GM23338 (cell line): ENCODE results near the gene NELFB. TPM values are rescaled to one million over a fixed set of nuclear protein-coding genes. Genes with fewer than 3 reads are reported as not detected.

Source experiments
- ATAC-seq: fragments of 200-7000 bp; cut with Tn5 transposase; 3 replicates; pipeline ENCODE4 v1.9.1; 2020
- DNase-seq: peaks from one replicate; pipeline ENCODE4 v3.0.0-alpha.2; 2015; ENCODE audit warnings: low spot score
- H2AFZ ChIP-seq: fragments of 200-600 bp; sonication (generic); 2 replicates; pipeline ENCODE4 v1.8.0; 2016; ENCODE audit warnings: antibody characterized with exemption, mild to moderate bottlenecking, moderate library complexity
- H3F3A ChIP-seq: fragments of 200-600 bp; sonication (generic); replicated peaks from 2 replicates; pipeline ENCODE4 v1.8.0; 2017; ENCODE audit warnings: antibody characterized with exemption, mixed run types, low read depth
- H3K27ac ChIP-seq: fragments of 200-600 bp; sonication (generic); 2 replicates; pipeline ENCODE4 v1.6.1; 2016; ENCODE audit warnings: low read depth
- H3K27me3 ChIP-seq: fragments of 200-600 bp; sonication (generic); 2 replicates; pipeline ENCODE4 v1.8.0; 2016; ENCODE audit warnings: mild to moderate bottlenecking, mixed run types, moderate library complexity; ENCODE audit not compliant: insufficient read depth
- H3K36me3 ChIP-seq: fragments of 200-600 bp; sonication (generic); 2 replicates; pipeline ENCODE4 v1.8.0; 2016; ENCODE audit warnings: mild to moderate bottlenecking; ENCODE audit not compliant: insufficient read depth
- H3K4me1 ChIP-seq: fragments of 200-600 bp; sonication (generic); 2 replicates; pipeline ENCODE4 v1.8.0; 2016; ENCODE audit warnings: mild to moderate bottlenecking, moderate library complexity; ENCODE audit not compliant: insufficient read depth
- H3K4me2 ChIP-seq: fragments of 200-600 bp; sonication (generic); 2 replicates; pipeline ENCODE4 v1.7.1; 2017; ENCODE audit warnings: mixed run types
- H3K4me3 ChIP-seq: fragments of 200-600 bp; sonication (generic); 2 replicates; pipeline ENCODE4 v1.6.1; 2016; ENCODE audit warnings: mixed run types
- H3K79me2 ChIP-seq: fragments of 200-600 bp; sonication (generic); replicated peaks from 2 replicates; pipeline ENCODE4 v1.8.0; 2017; ENCODE audit warnings: mild to moderate bottlenecking; ENCODE audit not compliant: insufficient read depth
- H3K9me2 ChIP-seq: fragments of 200-600 bp; sonication (generic); 2 replicates; pipeline ENCODE4 v1.8.0; 2017; ENCODE audit not compliant: insufficient read depth
- H4K20me1 ChIP-seq: fragments of 200-600 bp; sonication (generic); replicated peaks from 2 replicates; pipeline ENCODE4 v1.8.0; 2017; ENCODE audit warnings: mild to moderate bottlenecking; ENCODE audit not compliant: insufficient read depth
- H3K27ac Mint-ChIP-seq: 2 replicates; pipeline ENCODE4 v1.8.0; 2020; ENCODE audit warnings: inconsistent platforms, mild to moderate bottlenecking, moderate library complexity, mixed read lengths
- H3K27me3 Mint-ChIP-seq: 3 replicates; pipeline ENCODE4 v1.8.0; 2022; ENCODE audit warnings: low read depth, mild to moderate bottlenecking, moderate library complexity, mixed read lengths, inconsistent platforms; ENCODE audit not compliant: insufficient read depth, poor library complexity
- H3K36me3 Mint-ChIP-seq: 3 replicates; pipeline ENCODE4 v1.8.0; 2021; ENCODE audit warnings: low read depth, mild to moderate bottlenecking, inconsistent platforms, moderate library complexity, mixed read lengths
- H3K4me1 Mint-ChIP-seq: 3 replicates; pipeline ENCODE4 v1.8.0; 2020; ENCODE audit warnings: mild to moderate bottlenecking, inconsistent platforms, mixed read lengths
- H3K4me3 Mint-ChIP-seq: 3 replicates; pipeline ENCODE4 v1.8.0; 2021; ENCODE audit warnings: moderate library complexity, mild to moderate bottlenecking, inconsistent platforms, mixed read lengths
- H3K9me3 Mint-ChIP-seq: 3 replicates; pipeline ENCODE4 v1.8.0; 2020; ENCODE audit warnings: moderate library complexity, mild to moderate bottlenecking, inconsistent platforms, mixed read lengths
- CREB1 ChIP-seq: fragments of 250-450 bp; sonication (Bioruptor Pico); IDR thresholded peaks from 2 replicates; pipeline ENCODE4 v1.5.0; 2020; ENCODE audit warnings: low read depth, mild to moderate bottlenecking, moderate library complexity
- EZH2 ChIP-seq: fragments of 200-600 bp; sonication (generic); IDR thresholded peaks from one replicate; pipeline ENCODE4 v1.8.0; 2017; ENCODE audit warnings: antibody characterized with exemption, mild to moderate bottlenecking, low read depth; ENCODE audit not compliant: unreplicated experiment
- EZH2phosphoT487 ChIP-seq: fragments of 200-600 bp; sonication (generic); IDR thresholded peaks from one replicate; pipeline ENCODE4 v1.8.1; 2018; ENCODE audit warnings: antibody characterized with exemption; ENCODE audit not compliant: unreplicated experiment
- JUNB ChIP-seq: IDR thresholded peaks from one replicate; pipeline ENCODE4 v1.6.1; 2016; ENCODE audit warnings: antibody characterized with exemption; ENCODE audit not compliant: unreplicated experiment
- NANOG ChIP-seq: IDR thresholded peaks from 2 replicates; pipeline ENCODE4 v1.6.1; 2016; ENCODE audit warnings: antibody characterized with exemption, borderline replicate concordance
- POLR2AphosphoS5 ChIP-seq: IDR thresholded peaks from 2 replicates; pipeline ENCODE4 v1.6.1; 2016; ENCODE audit warnings: antibody characterized with exemption, low read depth
- REST ChIP-seq: IDR thresholded peaks from one replicate; pipeline ENCODE4 v1.6.1; 2018; ENCODE audit warnings: antibody characterized with exemption; ENCODE audit not compliant: unreplicated experiment
- STAT1 ChIP-seq: IDR thresholded peaks from one replicate; pipeline ENCODE4 v1.6.1; 2016; ENCODE audit warnings: antibody characterized with exemption; ENCODE audit not compliant: unreplicated experiment
- ZNF462 ChIP-seq: fragments of 250-450 bp; sonication (Bioruptor Pico); IDR thresholded peaks from 2 replicates; pipeline ENCODE4 v1.5.0; 2020; ENCODE audit warnings: mild to moderate bottlenecking, moderate library complexity
- polyA plus RNA-seq: library from polyadenylated mRNA; unstranded; fragments of >200 nt; fragmentation: Nextera tagmentation; extraction: Ambion mirVana; gene quantifications from 2 replicates; pipeline ENCODE4 v1.2.1, GENCODE V29; 2016
- total RNA-seq: library from RNA; depleted of rRNA; stranded (reverse); fragments of >200 nt; shearing (Covaris generic); gene quantifications from 2 replicates; pipeline ENCODE4 v1.2.3, GENCODE V29; 2014
- TF ChIP-seq, protein P1 (sequence below), 2 experiments: fragments of 200-600 bp in 1 of 2; sonication (generic) in 1 of 2; conservative IDR thresholded peaks; 2 replicates each; pipeline versions ENCODE4 v1.5.1 to v1.6.1; 2016 to 2017; ENCODE audit warnings: antibody characterized with exemption in 2 of 2, low read depth in 2 of 2, mild to moderate bottlenecking in 2 of 2, moderate library complexity in 1 of 2

NELFB gene
- total and polyA plus RNA-seq, 2 experiments from 2014 or later, result 30.0 to 97.3 TPM

- TF ChIP-seq ZNF462, result no peak
- TF ChIP-seq EZH2, result no peak
- no peak for TF ChIP-seq EZH2phosphoT487
- TF ChIP-seq POLR2AphosphoS5, result no peak
- no peak for TF ChIP-seq CREB1 (CRISPR knock-in tag)
These were observed 38.0 kb downstream of the NELFB start (continued) for GRCh38 chr9:137293094-137293481.

DNA sequence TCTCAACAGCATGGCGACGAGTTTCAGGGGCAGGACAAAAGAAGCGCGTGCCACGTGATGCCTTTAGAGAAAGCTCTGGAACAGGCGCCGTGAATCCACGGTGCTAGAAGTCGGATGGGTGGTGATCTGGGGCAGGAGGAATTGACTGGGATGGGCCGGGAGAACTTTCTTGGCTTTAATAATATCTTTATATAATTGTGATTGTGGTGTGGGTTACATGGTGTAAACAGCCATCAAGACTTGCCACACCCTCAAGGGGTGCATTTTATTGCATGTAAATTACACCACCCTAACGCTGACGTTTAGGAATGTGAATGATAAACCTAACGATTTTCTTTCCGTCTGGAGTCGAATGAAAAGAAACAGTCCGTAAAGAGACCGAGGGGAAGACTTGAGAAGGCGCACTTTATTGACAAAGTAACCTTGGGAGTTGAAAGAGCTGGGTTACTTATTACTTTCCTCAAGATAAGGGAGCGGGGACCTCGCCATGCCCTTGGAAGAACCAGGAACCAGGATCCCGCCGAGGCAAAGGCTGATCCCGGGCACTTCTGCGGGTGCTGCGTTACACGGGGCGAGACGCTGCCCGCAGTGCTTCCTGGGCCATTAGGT, 38.5 kb downstream of the NELFB start:
- peaks cover 4% of the 10 kb centered on the region for H4K20me1 ChIP-seq
- DNase-seq (no peak), ATAC-seq (no peak)
- peaks cover 25% of the 10 kb centered on the region for H3K4me1 Mint-ChIP-seq
- H3K36me3 Mint-ChIP-seq, result no peaks in the 10 kb centered on the region; the same call in 2 of the 3 replicates
- peaks cover 18% of the 10 kb centered on the region for H3K4me1 ChIP-seq
- no peak overlapping the region for H3K4me3 ChIP-seq
- H3K79me2 ChIP-seq, result no peaks in the 10 kb centered on the region
- no peaks in the 10 kb centered on the region for H3K9me2 ChIP-seq
- no peak overlapping the region for H2AFZ ChIP-seq
- H3K27ac ChIP-seq, result no peak overlapping the region
- H3K27me3 ChIP-seq, result peaks cover 29% of the 10 kb centered on the region
- H3K36me3 ChIP-seq, result no peaks in the 10 kb centered on the region
- no peak overlapping the region for H3K27ac Mint-ChIP-seq
- H3K4me3 Mint-ChIP-seq, result no peak overlapping the region; the same call in 2 of the 3 replicates
- no peak overlapping the region for H3K4me2 ChIP-seq
- H3F3A ChIP-seq, result peaks cover 19% of the 10 kb centered on the region
- H3K9me3 Mint-ChIP-seq, result peaks cover 9% of the 10 kb centered on the region
- H3K27me3 Mint-ChIP-seq, result peaks cover 22% of the 10 kb centered on the region
- no peak for TF ChIP-seq NANOG
- no peak for TF ChIP-seq POLR2AphosphoS5
- TF ChIP-seq, protein P1, sequence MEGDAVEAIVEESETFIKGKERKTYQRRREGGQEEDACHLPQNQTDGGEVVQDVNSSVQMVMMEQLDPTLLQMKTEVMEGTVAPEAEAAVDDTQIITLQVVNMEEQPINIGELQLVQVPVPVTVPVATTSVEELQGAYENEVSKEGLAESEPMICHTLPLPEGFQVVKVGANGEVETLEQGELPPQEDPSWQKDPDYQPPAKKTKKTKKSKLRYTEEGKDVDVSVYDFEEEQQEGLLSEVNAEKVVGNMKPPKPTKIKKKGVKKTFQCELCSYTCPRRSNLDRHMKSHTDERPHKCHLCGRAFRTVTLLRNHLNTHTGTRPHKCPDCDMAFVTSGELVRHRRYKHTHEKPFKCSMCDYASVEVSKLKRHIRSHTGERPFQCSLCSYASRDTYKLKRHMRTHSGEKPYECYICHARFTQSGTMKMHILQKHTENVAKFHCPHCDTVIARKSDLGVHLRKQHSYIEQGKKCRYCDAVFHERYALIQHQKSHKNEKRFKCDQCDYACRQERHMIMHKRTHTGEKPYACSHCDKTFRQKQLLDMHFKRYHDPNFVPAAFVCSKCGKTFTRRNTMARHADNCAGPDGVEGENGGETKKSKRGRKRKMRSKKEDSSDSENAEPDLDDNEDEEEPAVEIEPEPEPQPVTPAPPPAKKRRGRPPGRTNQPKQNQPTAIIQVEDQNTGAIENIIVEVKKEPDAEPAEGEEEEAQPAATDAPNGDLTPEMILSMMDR (conservative IDR thresholded peaks at IDR 0.05; ENCODE audit: low read depth in 2 of 2), result no peak
- no peak for TF ChIP-seq JUNB
- TF ChIP-seq REST, result no peak
- no peak for TF ChIP-seq EZH2phosphoT487
- TF ChIP-seq STAT1, result no peak
- TF ChIP-seq CREB1 (CRISPR knock-in tag), result no peak
- no peak for TF ChIP-seq EZH2
